Measurements from ENCODE around the gene SLX4. TPM values are rescaled to one million over a fixed set of nuclear protein-coding genes. Genes with fewer than 3 reads are reported as not detected.

SLX4 gene
- total and polyA plus RNA-seq, 9 of the 15 experiments (the other 6 are each of a cell fraction or from before 2014, with no cell fraction given) = 0.29 to 7.9 (median 3.8) TPM

DNA sequence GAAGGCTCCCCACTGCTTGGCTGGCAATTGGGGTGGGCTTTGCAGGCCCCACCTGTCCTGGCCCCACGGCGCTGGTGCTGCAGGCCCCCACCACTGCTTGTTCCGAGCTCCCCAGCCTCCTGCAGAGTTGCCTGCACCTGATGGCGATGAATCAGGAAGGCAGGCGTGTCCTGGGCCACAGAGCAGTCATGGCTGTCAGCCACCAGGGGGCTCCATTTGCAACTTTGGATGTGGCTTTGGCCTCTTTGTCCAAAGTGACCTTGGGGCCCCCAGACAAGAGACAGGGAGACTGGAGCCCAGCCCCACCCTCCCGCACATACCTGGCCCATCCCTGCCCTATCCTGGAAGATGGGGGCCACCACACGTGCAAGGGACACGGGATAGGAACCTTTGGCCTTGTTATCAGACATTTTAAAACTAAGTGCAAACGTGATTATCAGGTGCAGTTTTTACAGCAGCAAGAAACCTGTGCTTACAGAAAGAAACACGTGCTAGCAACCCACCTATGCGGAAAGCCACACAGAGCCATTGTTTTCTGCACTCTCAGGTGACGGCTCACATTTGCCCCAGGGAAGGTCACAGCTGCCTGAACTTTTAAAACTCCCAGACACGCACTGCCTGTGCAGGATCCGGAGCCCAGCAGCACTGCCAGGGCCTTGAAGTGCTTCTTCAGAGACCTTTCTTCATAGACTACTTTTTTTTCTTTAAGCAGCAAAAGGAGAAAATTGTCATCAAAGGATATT is 43.0 kb upstream of the SLX4 start, which contains the start of gene DNASE1 (continued):
- TF ChIP-seq, protein P1, sequence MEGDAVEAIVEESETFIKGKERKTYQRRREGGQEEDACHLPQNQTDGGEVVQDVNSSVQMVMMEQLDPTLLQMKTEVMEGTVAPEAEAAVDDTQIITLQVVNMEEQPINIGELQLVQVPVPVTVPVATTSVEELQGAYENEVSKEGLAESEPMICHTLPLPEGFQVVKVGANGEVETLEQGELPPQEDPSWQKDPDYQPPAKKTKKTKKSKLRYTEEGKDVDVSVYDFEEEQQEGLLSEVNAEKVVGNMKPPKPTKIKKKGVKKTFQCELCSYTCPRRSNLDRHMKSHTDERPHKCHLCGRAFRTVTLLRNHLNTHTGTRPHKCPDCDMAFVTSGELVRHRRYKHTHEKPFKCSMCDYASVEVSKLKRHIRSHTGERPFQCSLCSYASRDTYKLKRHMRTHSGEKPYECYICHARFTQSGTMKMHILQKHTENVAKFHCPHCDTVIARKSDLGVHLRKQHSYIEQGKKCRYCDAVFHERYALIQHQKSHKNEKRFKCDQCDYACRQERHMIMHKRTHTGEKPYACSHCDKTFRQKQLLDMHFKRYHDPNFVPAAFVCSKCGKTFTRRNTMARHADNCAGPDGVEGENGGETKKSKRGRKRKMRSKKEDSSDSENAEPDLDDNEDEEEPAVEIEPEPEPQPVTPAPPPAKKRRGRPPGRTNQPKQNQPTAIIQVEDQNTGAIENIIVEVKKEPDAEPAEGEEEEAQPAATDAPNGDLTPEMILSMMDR (IDR thresholded peaks at IDR 0.05 in 2 of 3, conservative IDR thresholded peaks at IDR 0.05 in 1 of 3; ENCODE audit: insufficient read depth in 2 of 3, low read depth in 1 of 3, low read length in 3 of 3) = peak; percentile 79 to 86 (median 85)
- TF ChIP-seq CREM (IDR thresholded peaks at IDR 0.05; ENCODE audit: low read depth) = peak; percentile 41; the same call in 1 of the 2 replicates
- peak; percentile 36; the same call in 1 of the 2 replicates for TF ChIP-seq PKNOX1 (IDR thresholded peaks at IDR 0.05)
- TF ChIP-seq BHLHE40 (IDR thresholded peaks at IDR 0.05; ENCODE audit: low read length) = peak; percentile 34; the same call in 1 of the 2 replicates
- TF ChIP-seq ZFP36 (IDR thresholded peaks at IDR 0.05; ENCODE audit: low read depth, low read length, partially characterized antibody) = peak; percentile 6
- no peak for TF ChIP-seq KAT7 (CRISPR knock-in tag; IDR thresholded peaks at IDR 0.05; ENCODE audit: borderline replicate concordance)
- TF ChIP-seq SMC3 (conservative IDR thresholded peaks at IDR 0.05; ENCODE audit: insufficient read depth, low read depth, low read length) = peak; percentile 79
- peak; percentile 58 for TF ChIP-seq ZFX (CRISPR knock-in tag; IDR thresholded peaks at IDR 0.05)
- TF ChIP-seq, protein P2, sequence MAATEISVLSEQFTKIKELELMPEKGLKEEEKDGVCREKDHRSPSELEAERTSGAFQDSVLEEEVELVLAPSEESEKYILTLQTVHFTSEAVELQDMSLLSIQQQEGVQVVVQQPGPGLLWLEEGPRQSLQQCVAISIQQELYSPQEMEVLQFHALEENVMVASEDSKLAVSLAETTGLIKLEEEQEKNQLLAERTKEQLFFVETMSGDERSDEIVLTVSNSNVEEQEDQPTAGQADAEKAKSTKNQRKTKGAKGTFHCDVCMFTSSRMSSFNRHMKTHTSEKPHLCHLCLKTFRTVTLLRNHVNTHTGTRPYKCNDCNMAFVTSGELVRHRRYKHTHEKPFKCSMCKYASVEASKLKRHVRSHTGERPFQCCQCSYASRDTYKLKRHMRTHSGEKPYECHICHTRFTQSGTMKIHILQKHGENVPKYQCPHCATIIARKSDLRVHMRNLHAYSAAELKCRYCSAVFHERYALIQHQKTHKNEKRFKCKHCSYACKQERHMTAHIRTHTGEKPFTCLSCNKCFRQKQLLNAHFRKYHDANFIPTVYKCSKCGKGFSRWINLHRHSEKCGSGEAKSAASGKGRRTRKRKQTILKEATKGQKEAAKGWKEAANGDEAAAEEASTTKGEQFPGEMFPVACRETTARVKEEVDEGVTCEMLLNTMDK (IDR thresholded peaks at IDR 0.05; ENCODE audit: borderline replicate concordance, insufficient read depth, low read depth, low read length, poor library complexity, severe bottlenecking) = peak; percentile 87
- TF ChIP-seq DNMT1 (IDR thresholded peaks at IDR 0.05) = no peak
- TF ChIP-seq CBFA2T2 (conservative IDR thresholded peaks at IDR 0.05) = no peak
- TF ChIP-seq, protein P3, sequence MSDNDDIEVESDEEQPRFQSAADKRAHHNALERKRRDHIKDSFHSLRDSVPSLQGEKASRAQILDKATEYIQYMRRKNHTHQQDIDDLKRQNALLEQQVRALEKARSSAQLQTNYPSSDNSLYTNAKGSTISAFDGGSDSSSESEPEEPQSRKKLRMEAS (CRISPR knock-in tag; IDR thresholded peaks at IDR 0.05) = peak; percentile 53
- 0 out of 2 replicates have a peak, but pooled peaks have one; percentile 32 for TF ChIP-seq MTA3 (IDR thresholded peaks at IDR 0.05; ENCODE audit: borderline replicate concordance)
- TF ChIP-seq, protein P4, sequence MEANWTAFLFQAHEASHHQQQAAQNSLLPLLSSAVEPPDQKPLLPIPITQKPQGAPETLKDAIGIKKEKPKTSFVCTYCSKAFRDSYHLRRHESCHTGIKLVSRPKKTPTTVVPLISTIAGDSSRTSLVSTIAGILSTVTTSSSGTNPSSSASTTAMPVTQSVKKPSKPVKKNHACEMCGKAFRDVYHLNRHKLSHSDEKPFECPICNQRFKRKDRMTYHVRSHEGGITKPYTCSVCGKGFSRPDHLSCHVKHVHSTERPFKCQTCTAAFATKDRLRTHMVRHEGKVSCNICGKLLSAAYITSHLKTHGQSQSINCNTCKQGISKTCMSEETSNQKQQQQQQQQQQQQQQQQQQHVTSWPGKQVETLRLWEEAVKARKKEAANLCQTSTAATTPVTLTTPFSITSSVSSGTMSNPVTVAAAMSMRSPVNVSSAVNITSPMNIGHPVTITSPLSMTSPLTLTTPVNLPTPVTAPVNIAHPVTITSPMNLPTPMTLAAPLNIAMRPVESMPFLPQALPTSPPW (CRISPR knock-in tag; IDR thresholded peaks at IDR 0.05) = peak; percentile 29; the same call in 1 of the 2 replicates
- no peak for TF ChIP-seq GABPB2 (CRISPR knock-in tag; conservative IDR thresholded peaks at IDR 0.05)
- 0 out of 2 replicates have a peak, but pooled peaks have one; percentile 4 for TF ChIP-seq POLR2A (conservative IDR thresholded peaks at IDR 0.05)
- peak; percentile 41 for TF ChIP-seq MEIS2 (IDR thresholded peaks at IDR 0.05; ENCODE audit: partially characterized antibody)
- peak in 1 of 2 experiments; percentile 61; a peak in 1 of 4 replicates for TF ChIP-seq RCOR1 (IDR thresholded peaks at IDR 0.05; ENCODE audit: borderline replicate concordance in 1 of 2, low read depth in 2 of 2, low read length in 2 of 2)
